Fibroblast of upper back skin (primary cell): Measurements from ENCODE around the gene PAK1IP1.
"Not testable (repeated sequence)": the region's sequence is repeated elsewhere in the genome, so short reads cannot be mapped to it uniquely, and the experiment has no call there.

Experiments used
- DNase-seq: peaks from one replicate; pipeline ENCODE4 v3.0.0-alpha.2; 2013

PAK1IP1 gene

GRCh38 chr6:10694302-10695085 is at the start of gene PAK1IP1, which contains the start of gene C6orf52:
Gene PAK1IP1 (plus strand): TSS chr6:10694972. CDS start chr6:10694986, 14 bp downstream.
Gene C6orf52 (minus strand): TSS chr6:10694616. CDS start chr6:10687550, 7,066 bp downstream.
- peak; percentile 94 for DNase-seq

- DNase-seq: no peak
These were observed 39.2 kb upstream of the PAK1IP1 start for GRCh38 chr6:10655508-10656055.

DNA sequence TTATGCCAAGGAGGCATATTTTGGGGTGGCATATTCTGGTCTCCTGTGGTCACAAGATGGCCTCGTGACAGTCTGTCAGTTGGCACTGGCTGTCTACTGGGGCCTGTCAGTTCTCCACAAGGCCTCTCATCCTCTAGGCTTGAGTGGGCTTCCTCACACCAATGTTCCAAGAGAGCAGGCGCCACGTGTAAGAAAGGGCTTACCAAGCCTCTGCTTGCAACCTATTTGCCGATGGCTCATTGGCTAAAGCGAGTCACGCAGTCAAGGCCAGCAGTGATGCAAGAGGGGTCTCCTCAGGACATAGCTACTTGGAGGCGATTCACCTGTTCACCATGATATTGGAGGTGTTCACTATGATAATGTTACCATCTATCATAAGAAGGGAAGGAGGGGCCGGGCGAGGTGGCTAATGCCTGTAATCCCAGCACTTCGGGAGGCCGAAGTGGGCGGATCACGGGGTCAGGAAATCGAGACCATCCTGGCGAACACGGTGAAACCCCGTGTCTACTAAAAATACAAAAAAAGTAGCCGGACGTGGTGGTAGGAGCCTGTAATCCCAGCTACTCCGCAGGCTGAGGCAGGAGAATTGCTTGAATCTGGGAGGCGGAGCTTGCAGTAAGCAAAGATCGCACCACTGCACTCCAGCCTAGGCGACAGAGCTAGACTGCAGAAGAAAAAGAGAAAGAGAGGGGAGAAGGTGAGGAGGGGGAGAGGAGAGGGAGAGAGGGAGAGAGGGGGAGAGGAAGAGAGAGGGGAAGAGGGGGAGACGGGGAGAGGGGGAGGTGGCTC is 35.7 kb upstream of the PAK1IP1 start:
- no peak for DNase-seq

DNA sequence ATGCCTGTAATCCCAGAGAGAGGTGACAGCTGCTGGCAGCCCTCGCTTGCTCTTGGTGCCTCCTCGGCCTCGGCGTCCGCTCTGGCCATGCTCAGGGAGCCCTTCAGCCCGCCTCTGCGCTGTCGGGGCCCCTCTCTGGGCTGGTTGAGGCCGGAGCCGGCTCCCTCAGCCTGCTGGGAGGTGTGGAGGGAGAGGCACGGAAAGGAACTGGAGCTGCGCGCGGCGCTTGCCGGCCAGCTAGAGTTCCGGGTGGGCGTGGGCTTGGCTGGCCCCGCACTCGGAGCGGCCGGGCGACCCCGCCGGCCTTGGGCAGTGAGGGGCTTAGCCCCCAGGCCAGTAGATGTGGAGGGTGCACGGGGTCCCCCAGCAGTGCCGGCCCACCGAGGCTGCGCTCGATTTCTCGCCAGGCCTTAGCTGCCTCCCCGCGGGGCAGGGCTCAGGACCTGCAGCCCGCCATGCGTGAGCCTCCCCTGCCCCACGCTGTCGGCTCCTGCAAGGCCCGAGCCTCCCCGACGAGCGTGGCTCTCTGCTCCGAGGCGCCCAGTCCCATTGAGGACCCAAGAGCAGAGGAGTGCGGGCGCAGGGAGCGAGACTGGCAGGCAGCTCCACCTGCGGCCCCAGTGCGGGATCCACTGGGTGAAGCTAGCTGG is 34.9 kb upstream of the PAK1IP1 start:
- DNase-seq: peak; percentile 2

DNA sequence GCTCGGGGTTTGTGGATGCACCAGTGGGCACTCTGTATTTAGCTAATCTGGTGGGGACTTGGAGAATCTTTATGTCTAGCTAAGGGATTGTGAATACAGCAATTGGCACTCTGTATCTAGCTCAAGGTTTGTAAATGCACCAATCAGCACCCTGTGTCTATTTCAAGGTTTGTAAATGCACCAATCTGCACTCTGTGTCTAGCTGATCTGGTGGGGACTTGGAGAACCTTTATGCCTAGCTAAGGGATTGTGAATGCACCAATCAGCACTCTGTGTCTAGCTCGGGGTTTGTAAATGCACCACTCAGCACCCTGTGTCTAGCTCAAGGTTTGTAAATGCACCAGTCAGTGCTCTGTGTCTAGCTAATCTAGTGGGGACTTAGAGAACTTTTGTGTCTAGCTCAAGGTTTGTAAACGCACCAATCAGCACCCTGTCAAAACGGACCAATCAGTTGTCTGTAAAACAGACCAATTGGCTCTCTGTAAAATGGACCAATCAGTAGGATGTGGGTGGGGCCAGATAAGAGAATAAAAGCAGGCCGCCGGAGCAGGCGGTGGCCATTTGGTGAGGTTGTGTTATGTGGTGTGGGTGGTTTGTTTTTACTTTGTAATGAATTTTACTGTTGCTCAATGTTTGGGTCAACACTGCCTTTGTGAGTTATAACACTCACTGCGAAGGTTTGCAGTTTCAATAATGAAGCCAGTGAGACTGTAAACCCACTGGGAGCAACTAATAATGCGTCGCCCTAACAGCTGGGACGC is 34.2 kb upstream of the PAK1IP1 start:
- DNase-seq: not testable (repeated sequence)

DNA sequence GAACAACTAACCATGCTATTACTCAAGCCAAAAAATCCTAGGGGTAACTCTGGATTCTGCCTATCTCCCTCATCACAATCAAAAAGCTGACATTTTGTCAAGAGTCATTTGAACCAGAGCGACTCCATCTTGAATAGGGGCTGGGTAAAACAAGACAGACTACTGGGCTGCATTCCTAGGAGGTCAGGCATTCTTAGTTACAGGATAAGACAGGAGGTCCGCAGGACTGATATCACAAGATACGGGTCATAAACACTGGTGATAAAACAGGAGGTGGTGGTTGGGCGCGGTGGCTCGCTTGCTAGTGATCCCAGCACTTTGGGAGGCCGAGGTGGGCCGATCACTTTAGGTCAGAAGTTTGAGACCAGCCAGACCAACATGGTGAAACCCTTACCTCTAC is 32.6 kb upstream of the PAK1IP1 start:
- no peak for DNase-seq

- no peak for DNase-seq
These were observed 32.0 kb upstream of the PAK1IP1 start for GRCh38 chr6:10662742-10663141.

DNA sequence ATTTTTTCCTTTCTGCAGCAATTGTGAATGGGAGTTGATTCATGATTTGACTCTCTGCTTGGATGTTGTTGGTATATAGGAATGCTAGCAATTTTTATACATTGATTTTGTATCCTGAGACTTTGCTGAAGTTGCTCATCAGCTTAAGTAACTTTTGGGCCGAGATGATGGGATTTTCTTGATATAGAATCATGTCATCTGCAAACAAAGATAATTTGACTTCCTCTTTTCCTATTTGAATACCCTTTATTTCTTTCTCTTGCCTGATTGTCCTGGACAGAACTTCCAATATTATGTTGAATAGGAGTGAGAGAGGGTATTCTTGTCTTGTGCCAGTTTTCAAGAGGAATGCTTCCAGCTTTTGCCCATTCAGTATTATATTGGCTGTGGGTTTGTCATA is 29.2 kb upstream of the PAK1IP1 start:
- not testable (repeated sequence) for DNase-seq

- no peak for DNase-seq
These were observed 26.4 kb upstream of the PAK1IP1 start for GRCh38 chr6:10668126-10668917.

DNA sequence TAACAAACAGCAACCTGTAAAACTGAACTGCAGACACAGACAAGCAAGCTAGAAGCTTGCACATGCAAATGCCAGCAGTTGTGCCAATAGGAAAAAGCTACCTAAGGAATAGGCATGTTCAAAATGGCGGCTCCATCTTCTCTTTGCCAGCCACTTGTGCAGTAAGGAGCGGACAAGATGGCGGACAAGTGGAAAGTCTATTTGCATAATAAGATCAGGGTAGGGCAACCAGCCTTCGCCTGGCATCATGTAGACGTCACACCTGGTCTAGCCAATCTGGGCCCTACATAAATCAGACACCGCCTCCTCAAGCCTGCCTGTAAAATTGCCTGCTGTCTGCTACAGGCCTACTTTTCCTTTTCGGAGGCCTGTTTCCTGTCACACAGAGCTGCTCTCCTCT is 18.4 kb upstream of the PAK1IP1 start:
- DNase-seq: no peak

DNA sequence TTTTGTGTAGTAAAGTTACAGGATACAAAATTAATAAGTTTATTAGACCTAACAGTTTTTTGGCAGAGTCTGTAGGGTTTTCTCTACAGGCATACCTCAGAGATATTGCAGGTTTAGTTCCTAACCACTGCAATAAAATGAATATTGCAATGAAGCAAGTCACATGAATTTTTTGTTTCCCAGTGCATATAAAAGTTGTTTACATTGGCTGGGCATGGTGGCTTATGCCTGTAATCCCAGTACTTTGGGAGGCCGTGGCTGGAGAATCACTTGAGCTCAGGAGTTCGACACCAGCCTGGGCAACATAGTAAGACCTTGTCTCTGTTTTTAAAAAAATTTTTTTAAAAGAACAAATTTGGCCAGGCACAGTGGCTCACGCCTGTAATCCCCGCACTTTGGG is 16.3 kb upstream of the PAK1IP1 start:
- no peak for DNase-seq

DNA sequence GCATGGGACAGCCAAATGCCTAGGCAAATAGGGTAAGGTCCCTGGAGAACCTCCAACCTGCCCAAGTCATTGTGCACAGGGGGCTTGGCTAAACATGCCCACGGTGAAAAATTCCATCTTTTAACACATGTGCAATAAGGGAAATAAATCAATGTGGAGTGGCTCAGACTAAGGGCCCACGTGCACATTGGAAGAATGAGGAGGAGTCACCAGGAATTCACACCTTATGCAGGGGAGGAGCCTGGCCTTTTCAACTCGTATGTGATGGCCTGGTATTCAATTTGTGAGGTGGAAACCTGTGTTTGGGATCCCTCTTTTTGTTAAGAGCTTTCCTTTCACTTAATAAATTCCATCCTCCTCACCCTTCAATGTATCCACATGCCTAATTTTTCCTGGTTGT is 13.0 kb upstream of the PAK1IP1 start:
- no peak for DNase-seq

DNA sequence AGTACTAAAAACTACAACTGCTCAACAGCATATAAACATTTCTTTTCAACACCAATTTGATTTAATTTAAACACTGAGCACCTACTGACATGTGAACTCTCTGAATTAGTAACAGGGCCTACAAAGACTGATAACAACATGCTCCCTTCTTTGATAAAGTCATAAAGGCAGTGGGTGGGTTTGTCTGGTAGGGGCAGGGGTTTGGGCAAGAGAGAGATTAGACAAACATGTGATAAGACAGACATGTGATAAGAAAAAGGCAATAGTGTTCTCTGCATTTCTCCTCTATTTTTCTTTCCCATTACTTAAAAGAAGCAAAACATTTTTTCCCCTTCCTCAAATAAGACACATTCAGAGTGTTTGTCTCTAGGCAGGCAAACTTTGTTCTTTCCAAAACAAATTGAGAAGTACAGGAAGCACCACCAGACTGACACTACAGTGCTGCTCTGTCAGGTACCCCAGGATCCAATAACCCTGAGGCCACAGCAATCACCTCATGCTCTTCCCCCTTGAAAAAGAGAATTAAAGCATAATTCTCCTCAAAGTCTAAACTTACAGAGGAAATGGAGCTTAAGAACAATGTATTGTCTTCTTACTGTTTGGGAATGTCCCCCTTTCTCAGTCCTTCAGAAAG is 12.3 kb upstream of the PAK1IP1 start:
- DNase-seq: no peak

GRCh38 chr6:10684618-10685017 is 10.2 kb upstream of the PAK1IP1 start:
- no peak for DNase-seq

DNA sequence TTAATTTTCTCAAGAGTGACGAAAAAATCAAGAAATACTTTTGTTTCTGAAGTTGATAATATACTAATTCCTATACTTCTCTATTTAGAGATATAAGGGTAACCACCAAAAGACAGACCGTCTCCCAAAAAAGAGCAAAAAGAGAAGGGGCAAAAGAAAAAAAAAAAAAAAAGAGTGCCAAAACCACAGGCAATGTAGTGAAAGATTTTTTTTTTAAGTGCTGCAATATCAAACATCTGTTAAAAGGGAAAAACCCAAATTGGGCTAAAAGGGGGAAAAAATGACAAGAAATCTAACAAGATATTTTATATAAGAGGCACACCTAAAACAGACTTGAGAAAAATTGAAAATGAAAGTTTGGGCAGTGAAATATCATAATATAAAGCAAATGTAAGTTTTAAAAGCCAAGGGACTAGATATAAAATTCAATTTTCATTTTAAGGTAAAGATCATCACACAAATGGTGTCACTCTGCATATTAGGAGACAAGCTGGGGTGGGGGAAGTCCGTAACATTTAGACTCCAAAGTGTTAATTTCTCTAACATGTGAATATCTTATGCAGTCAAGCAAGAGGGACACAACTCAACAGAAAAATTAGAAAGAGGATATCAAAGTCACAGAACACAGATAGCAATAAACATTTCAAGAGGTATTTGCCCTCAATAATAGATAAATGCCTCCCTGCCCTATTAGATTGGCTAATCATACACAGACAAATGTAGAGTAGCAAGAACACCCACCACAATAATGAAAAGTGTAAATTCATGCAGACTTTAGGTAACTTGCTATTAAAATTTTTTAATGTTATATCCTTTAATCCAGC is 9.5 kb upstream of the PAK1IP1 start:
- DNase-seq: no peak

DNA sequence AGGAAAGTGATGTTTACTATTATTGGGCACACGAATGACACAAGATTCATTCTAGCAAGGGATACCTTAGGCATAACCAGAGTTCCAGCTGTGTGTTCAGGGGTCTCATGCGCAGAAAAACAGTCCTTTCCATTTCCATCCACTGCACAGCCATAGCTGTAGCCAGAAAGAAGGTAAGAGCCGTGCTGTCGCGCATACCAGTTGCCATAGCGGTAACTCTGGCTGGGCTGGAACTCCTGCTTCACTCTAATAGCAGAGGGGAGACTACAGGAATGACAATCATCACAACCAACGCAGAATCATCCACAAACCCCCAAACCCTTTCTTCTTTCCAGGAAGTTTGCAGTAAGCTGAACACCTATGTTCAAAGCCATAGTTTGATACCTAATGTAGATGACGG is 7.9 kb upstream of the PAK1IP1 start:
- no peak for DNase-seq

GRCh38 chr6:10687582-10687981 is 7.2 kb upstream of the PAK1IP1 start:
- DNase-seq: no peak

DNA sequence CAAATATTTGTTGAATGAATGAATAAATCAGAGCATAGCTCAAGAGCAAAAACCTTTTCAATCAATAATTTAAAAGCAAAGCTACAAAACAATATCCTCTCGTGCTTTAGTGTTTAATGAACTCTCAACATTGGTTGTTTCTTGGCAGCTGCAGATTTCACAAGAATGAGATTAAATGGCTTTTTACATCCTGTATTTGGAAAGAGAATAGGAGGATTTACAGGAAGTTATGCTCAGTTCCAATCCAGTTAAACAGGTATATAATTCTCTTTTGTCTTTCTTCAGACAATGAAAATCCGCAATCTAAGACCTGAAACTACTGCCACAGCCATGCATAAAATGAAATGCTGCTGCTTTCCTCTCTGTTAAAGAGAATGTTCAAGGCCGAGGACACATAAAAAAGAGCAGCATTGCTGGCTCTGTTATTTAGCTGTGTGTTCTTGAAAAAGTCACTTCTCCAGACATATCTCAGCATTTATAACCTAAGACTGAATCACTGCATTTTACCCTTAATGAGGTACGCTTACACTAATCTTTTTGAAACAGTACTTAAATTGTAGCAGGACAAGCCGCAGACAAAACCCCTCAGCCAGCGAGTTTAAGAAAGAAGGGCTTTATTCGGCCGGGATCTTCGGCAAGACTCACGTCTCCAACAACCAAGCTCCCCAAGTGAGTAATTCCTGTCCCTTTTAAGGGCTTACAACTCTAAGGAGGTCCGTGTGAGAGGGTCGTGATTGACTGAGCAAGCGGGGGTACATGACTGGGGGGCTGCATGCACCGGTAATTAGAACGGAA is 3.9 kb upstream of the PAK1IP1 start:
- DNase-seq: no peak

- no peak for DNase-seq
These were observed 1.7 kb upstream of the PAK1IP1 start for GRCh38 chr6:10692965-10693538.
